ENCODE results near the gene C1RL.

DNA sequence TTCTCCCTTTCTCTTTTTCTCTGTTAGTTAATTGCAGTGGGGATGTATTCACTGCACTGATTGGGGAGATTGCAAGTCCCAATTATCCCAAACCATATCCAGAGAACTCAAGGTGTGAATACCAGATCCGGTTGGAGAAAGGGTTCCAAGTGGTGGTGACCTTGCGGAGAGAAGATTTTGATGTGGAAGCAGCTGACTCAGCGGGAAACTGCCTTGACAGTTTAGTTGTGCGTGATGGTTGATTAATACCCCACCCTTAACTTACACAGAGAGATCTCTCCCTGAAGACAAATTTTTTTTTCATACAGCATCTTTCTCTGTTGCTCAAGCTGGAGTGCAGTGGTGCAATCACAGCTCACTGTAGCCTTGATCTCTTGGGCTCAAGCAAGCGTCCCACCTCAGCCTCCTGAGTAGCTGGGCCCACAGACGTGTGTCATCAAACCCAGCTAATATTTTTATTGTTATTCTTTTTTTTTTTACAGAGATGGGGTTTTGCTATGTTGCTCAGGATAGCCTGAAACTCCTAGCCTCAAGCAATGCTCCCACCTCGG is 43.9 kb downstream of the C1RL start:
- TF ChIP-seq CTCF (IDR thresholded peaks at IDR 0.05), result no peak
- no peak for TF ChIP-seq POLR2A (IDR thresholded peaks at IDR 0.05)

Measured in uterus (tissue), 2 donors.